AG04450 (cell line): ENCODE results near the gene LRRC59. TPM values are rescaled to one million over a fixed set of nuclear protein-coding genes. Genes with fewer than 3 reads are reported as not detected.
"Not testable (repeated sequence)": the region's sequence is repeated elsewhere in the genome, so short reads cannot be mapped to it uniquely, and the experiment has no call there.

ENCODE experiments used
- CTCF ChIA-PET: fragments of 300-600, 350-600 bp; formaldehyde crosslinking; extraction: SDS; loops from one replicate; lab custom pipeline; 2022; ENCODE audit warnings: antibody characterized with exemption, inconsistent platforms; lab: Charles Lee
- POLR2A ChIA-PET: fragments of 350-600 bp; formaldehyde crosslinking; extraction: SDS; loops from one replicate; lab custom pipeline; 2021; ENCODE audit warnings: antibody characterized with exemption, inconsistent platforms; lab: Yijun Ruan, JAX
- DNase-seq: peaks from one replicate; pipeline ENCODE4 v3.0.0-alpha.2; 2011; ENCODE audit warnings: low read depth, low spot score
- H3K27ac ChIP-seq: one replicate; pipeline ENCODE4 v1.5.1; 2012; ENCODE audit warnings: low read depth, low read length, control low read depth
- H3K27me3 ChIP-seq: one replicate; pipeline ENCODE4 v1.6.0; 2012; ENCODE audit warnings: low read length; ENCODE audit not compliant: control insufficient read depth, insufficient read depth
- H3K4me3 ChIP-seq: 2 replicates; pipeline ENCODE4 v1.5.1; 2011; ENCODE audit warnings: mild to moderate bottlenecking, low read depth, low read length, control low read depth
- H3K9me3 ChIP-seq: 2 replicates; pipeline ENCODE4 v1.5.1; 2012; ENCODE audit warnings: low read length; ENCODE audit not compliant: control insufficient read depth, insufficient read depth
- CTCF ChIP-seq: IDR thresholded peaks from 2 replicates; pipeline ENCODE4 v1.5.1; 2011; ENCODE audit warnings: low read depth, low read length, control low read depth, inconsistent platforms
- polyA plus RNA-seq: library from polyadenylated mRNA; depleted of rRNA; stranded (reverse); fragments of >200 nt; gene quantifications from 2 replicates; pipeline ENCODE4 v1.2.3, GENCODE V29; 2011

Gene LRRC59
- polyA plus RNA-seq, 1 experiment: 143 TPM

GRCh38 chr17:50406578-50406977, 9.3 kb upstream of the LRRC59 start:
- CTCF ChIA-PET: interaction anchor here (4.0 kb wide), 1 partner anchor 9 kb away, joined by 29 read pairs; the partner anchor contains the start of gene LRRC59
- no peak for TF ChIP-seq CTCF
- H3K4me3 ChIP-seq: no peak overlapping the region
- POLR2A ChIA-PET: interaction anchor here (1.0 kb wide), 1 partner anchor 9 kb away, joined by 3 read pairs; no protein-coding TSS in a partner anchor
- DNase-seq: no peak
- no peak overlapping the region for H3K27ac ChIP-seq
- H3K9me3 ChIP-seq: no peaks in the 10 kb centered on the region
- H3K27me3 ChIP-seq: peaks cover 25% of the 10 kb centered on the region

GRCh38 chr17:50405351-50405750, 8.0 kb upstream of the LRRC59 start:
- CTCF ChIA-PET: interaction anchor here (1.1 to 4.0 kb wide), 2 partner anchors 8 to 74 kb away, joined by 3 to 29 read pairs; partner anchors contain the start of gene LRRC59
- H3K27me3 ChIP-seq: peaks cover 25% of the 10 kb centered on the region
- POLR2A ChIA-PET: not testable (repeated sequence)

GRCh38 chr17:50399591-50399990, 2.3 kb upstream of the LRRC59 start:
- DNase-seq, POLR2A ChIA-PET: not testable (repeated sequence)

More at GRCh38 chr17:50405351-50405750, 8.0 kb upstream of the LRRC59 start:
- H3K4me3 ChIP-seq, DNase-seq, H3K27ac ChIP-seq, H3K9me3 ChIP-seq: not testable (repeated sequence)

GRCh38 chr17:50398672-50399071, 1.3 kb upstream of the LRRC59 start:
- H3K9me3 ChIP-seq, H3K27ac ChIP-seq, H3K4me3 ChIP-seq, POLR2A ChIA-PET, DNase-seq, H3K27me3 ChIP-seq: not testable (repeated sequence)
- CTCF ChIA-PET: interaction anchor here (0.9 to 4.9 kb wide), 9 partner anchors 8 to 259 kb away, joined by 3 to 45 read pairs (median 21); partner anchors contain the start of genes ACSF2, RSAD1 and XYLT2

More at GRCh38 chr17:50399591-50399990, 2.3 kb upstream of the LRRC59 start:
- CTCF ChIA-PET, H3K27me3 ChIP-seq, H3K9me3 ChIP-seq, H3K4me3 ChIP-seq, H3K27ac ChIP-seq: not testable (repeated sequence)

GRCh38 chr17:50397919-50398285, 579 bp upstream of the LRRC59 start:
- no peak for DNase-seq
- Histone ChIP-seq H3K27me3 (peaks cover 4% of the 10 kb centered on the region), H3K4me3 (peak overlapping the region; percentile 94; the same call in 1 of the 2 replicates), H3K27ac (no peak overlapping the region), H3K9me3 (peaks cover 4% of the 10 kb centered on the region; the same call in 1 of the 2 replicates)
- ChIA-PET POLR2A (interaction anchor here (0.5 to 1.9 kb wide), 8 partner anchors 9 to 194 kb away, joined by 3 to 13 read pairs (median 4); partner anchors contain the start of gene ACSF2), CTCF (interaction anchor here (0.7 to 4.9 kb wide), 35 partner anchors 9 to 765 kb away, joined by 3 to 45 read pairs (median 5); partner anchors contain the start of genes ACSF2, RSAD1 and XYLT2)
- no peak for TF ChIP-seq CTCF

GRCh38 chr17:50396261-50397110, 837 bp downstream of the LRRC59 start:
- ChIA-PET CTCF (interaction anchor here (0.6 to 4.9 kb wide), 37 partner anchors 8 to 1057 kb away, joined by 3 to 45 read pairs (median 5); partner anchors contain the start of genes ACSF2, EME1, MRPL27 and RSAD1), POLR2A (interaction anchor here (0.6 to 2.1 kb wide), 12 partner anchors 11 to 750 kb away, joined by 3 to 13 read pairs (median 4); partner anchors contain the start of gene ACSF2)
- Histone ChIP-seq H3K27me3 (no peaks in the 10 kb centered on the region), H3K9me3 (peaks cover 4% of the 10 kb centered on the region; the same call in 1 of the 2 replicates), H3K27ac (peak overlapping the region; percentile 91), H3K4me3 (peak overlapping the region; percentile 94)
- DNase-seq: no peak
- TF ChIP-seq CTCF: no peak
